ENCODE measurements around the gene PRSS1.
"Not testable (repeated sequence)": the region's sequence is repeated elsewhere in the genome, so short reads cannot be mapped to it uniquely, and the experiment has no call there.

PRSS1 gene

GRCh38 chr7:142749218-142749993, at the start of gene PRSS1:
PRSS1 (plus strand) TSS chr7:142749472; CDS start chr7:142749485, 13 bp downstream.
- DNase-seq = peak in 1 of 3 experiments; percentile 65

GRCh38 chr7:142700935-142701334, 48.3 kb upstream of the PRSS1 start:
- not testable (repeated sequence) for DNase-seq

GRCh38 chr7:142703655-142704305, 45.5 kb upstream of the PRSS1 start:
- no peak for DNase-seq

GRCh38 chr7:142708726-142709125, 40.5 kb upstream of the PRSS1 start:
- DNase-seq = not testable (repeated sequence)

GRCh38 chr7:142709921-142710320, 39.4 kb upstream of the PRSS1 start:
- DNase-seq = no peak

- DNase-seq = no peak
These were observed 38.1 kb upstream of the PRSS1 start for GRCh38 chr7:142711196-142711595.

- DNase-seq = peak in 2 of 3 experiments; percentile 21 to 67
These were observed 37.3 kb upstream of the PRSS1 start for GRCh38 chr7:142711746-142712616.

- no peak for DNase-seq
These were observed 36.7 kb upstream of the PRSS1 start for GRCh38 chr7:142712617-142712957.

GRCh38 chr7:142714375-142714774, 34.9 kb upstream of the PRSS1 start:
- DNase-seq = no peak

GRCh38 chr7:142716596-142716995, 32.7 kb upstream of the PRSS1 start:
- no peak for DNase-seq

- no peak for DNase-seq
These were observed 31.8 kb upstream of the PRSS1 start for GRCh38 chr7:142717453-142717852.

- no peak for DNase-seq
These were observed 31.0 kb upstream of the PRSS1 start for GRCh38 chr7:142718313-142718712.

GRCh38 chr7:142720172-142720773, 29.0 kb upstream of the PRSS1 start:
- no peak for DNase-seq

- no peak for DNase-seq
These were observed 28.3 kb upstream of the PRSS1 start for GRCh38 chr7:142720986-142721385.

GRCh38 chr7:142722248-142722794, 27.0 kb upstream of the PRSS1 start:
- no peak for DNase-seq

GRCh38 chr7:142733271-142733670, 16.0 kb upstream of the PRSS1 start:
- no peak for DNase-seq

GRCh38 chr7:142739923-142740492, 9.3 kb upstream of the PRSS1 start:
- DNase-seq = no peak

GRCh38 chr7:142740786-142741185, 8.5 kb upstream of the PRSS1 start:
- DNase-seq = no peak

GRCh38 chr7:142741932-142742331, 7.3 kb upstream of the PRSS1 start:
- DNase-seq = not testable (repeated sequence)

GRCh38 chr7:142745091-142745635, 4.1 kb upstream of the PRSS1 start:
- DNase-seq = no peak

GRCh38 chr7:142745745-142746144, 3.5 kb upstream of the PRSS1 start:
- no peak for DNase-seq

- no peak for DNase-seq
These were observed 3.0 kb upstream of the PRSS1 start for GRCh38 chr7:142746264-142746663.

All from NCI-H1417 (cell line).